ENCODE data around the gene SPOCK2. TPM values are rescaled to one million over a fixed set of nuclear protein-coding genes. Genes with fewer than 3 reads are reported as not detected.

The SPOCK2 gene
- total RNA-seq, 1 experiment from 2014 or later, result 1.1 TPM

DNA sequence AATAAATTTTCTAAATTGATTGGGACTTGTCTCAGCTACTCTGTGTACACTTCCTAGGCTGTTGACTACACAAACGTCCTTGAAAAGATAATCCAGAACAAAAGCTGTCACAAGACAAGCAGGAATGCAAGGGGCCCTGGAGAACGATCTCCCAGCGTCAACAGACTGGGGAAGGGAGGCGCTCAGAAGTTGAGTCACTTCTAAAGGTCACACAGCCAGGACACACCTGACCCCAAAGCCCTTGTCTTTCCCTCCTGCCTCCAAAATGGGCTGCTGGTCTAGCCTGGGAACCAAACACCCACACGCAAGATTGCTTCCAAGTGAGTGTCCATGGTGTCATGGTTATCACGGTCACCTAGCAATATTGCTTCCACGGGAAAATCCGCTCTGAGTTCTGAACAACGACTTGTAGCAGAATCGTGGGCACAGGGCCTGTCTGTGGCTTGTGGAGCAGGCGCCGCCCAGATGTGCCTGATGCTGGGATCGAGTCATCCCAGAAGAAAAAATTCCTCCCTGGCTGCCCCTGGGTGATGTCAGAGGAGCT lies 49.8 kb downstream of the SPOCK2 start:
- intact Hi-C loops (cut with micrococcal nuclease), result no loop called here
- Histone ChIP-seq H3K9me3 (ENCODE audit: control insufficient read depth in 1 of 2, insufficient read depth in 1 of 2, low read depth in 1 of 2, low read length in 2 of 2) (no peaks in the 10 kb centered on the region), H3K4me3 (replicated peaks in 1 of 2; ENCODE audit: low read depth in 1 of 2, low read length in 2 of 2) (no peak overlapping the region), H3K4me2 (ENCODE audit: low read length) (peak overlapping the region; percentile 23), H3K36me3 (ENCODE audit: control insufficient read depth in 1 of 2, insufficient read depth in 2 of 2, low read length in 2 of 2) (no peaks in the 10 kb centered on the region), H2AFZ (ENCODE audit: low read depth, low read length, poor library complexity, severe bottlenecking) (peak overlapping the region; percentile 35), H3K9me2 (ENCODE audit: insufficient read depth) (no peaks in the 10 kb centered on the region), H3K79me2 (ENCODE audit: insufficient read depth, low read length) (no peaks in the 10 kb centered on the region), H3K9ac (ENCODE audit: low read length) (no peak overlapping the region), H3K27me3 (ENCODE audit: insufficient read depth, low read length) (no peaks in the 10 kb centered on the region), H4K20me1 (ENCODE audit: insufficient read depth) (no peaks in the 10 kb centered on the region), H3K27ac (ENCODE audit: low read depth, low read length) (no peak overlapping the region), H3K4me1 (ENCODE audit: control insufficient read depth in 1 of 2, insufficient read depth in 2 of 2, low read length in 2 of 2) (peaks cover 0 to 13% of the 10 kb centered on the region in 2 experiments; a peak in 2 of 4 replicates)
- no TSS peak for BruUV-seq (replicated peaks)
- ATAC-seq (peak; percentile 46; the same call in 1 of the 2 replicates), DNase-seq (ENCODE audit: low read depth, low spot score) (no peak)
- ChIA-PET POLR2A (no interaction called here), CTCF (interaction anchor here (0.6 to 3.6 kb wide), 2 partner anchors 10 to 142 kb away, joined by 3 to 22 read pairs; no protein-coding TSS in a partner anchor), RAD21 (ENCODE audit: low non-redundant PET in 1 of 2, low total read pairs in 2 of 2, uncharacterized antibody in 2 of 2, unreplicated experiment in 2 of 2) (no interaction called here)
- TF ChIP-seq, protein P1, sequence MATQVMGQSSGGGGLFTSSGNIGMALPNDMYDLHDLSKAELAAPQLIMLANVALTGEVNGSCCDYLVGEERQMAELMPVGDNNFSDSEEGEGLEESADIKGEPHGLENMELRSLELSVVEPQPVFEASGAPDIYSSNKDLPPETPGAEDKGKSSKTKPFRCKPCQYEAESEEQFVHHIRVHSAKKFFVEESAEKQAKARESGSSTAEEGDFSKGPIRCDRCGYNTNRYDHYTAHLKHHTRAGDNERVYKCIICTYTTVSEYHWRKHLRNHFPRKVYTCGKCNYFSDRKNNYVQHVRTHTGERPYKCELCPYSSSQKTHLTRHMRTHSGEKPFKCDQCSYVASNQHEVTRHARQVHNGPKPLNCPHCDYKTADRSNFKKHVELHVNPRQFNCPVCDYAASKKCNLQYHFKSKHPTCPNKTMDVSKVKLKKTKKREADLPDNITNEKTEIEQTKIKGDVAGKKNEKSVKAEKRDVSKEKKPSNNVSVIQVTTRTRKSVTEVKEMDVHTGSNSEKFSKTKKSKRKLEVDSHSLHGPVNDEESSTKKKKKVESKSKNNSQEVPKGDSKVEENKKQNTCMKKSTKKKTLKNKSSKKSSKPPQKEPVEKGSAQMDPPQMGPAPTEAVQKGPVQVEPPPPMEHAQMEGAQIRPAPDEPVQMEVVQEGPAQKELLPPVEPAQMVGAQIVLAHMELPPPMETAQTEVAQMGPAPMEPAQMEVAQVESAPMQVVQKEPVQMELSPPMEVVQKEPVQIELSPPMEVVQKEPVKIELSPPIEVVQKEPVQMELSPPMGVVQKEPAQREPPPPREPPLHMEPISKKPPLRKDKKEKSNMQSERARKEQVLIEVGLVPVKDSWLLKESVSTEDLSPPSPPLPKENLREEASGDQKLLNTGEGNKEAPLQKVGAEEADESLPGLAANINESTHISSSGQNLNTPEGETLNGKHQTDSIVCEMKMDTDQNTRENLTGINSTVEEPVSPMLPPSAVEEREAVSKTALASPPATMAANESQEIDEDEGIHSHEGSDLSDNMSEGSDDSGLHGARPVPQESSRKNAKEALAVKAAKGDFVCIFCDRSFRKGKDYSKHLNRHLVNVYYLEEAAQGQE (IDR thresholded peaks at IDR 0.05; ENCODE audit: low read depth), result no peak
- TF ChIP-seq EZH2phosphoT487 (IDR thresholded peaks at IDR 0.05; ENCODE audit: borderline replicate concordance) (no peak), SRF (IDR thresholded peaks at IDR 0.05; ENCODE audit: low read depth) (no peak), ELF1 (IDR thresholded peaks at IDR 0.05; ENCODE audit: borderline replicate concordance, low read depth) (no peak), FOSL1 (IDR thresholded peaks at IDR 0.05; ENCODE audit: low read depth) (no peak), CEBPB (IDR thresholded peaks at IDR 0.05; ENCODE audit: low read depth) (no peak), POLR2A (IDR thresholded peaks at IDR 0.05; ENCODE audit: borderline replicate concordance, extremely low read depth, insufficient read depth, insufficient read length) (no peak), ZNF274 (IDR thresholded peaks at IDR 0.05; ENCODE audit: low read depth, low read length) (no peak), POLR2AphosphoS5 (IDR thresholded peaks at IDR 0.05; ENCODE audit: low read depth, low read length) (no peak), ZFX (IDR thresholded peaks at IDR 0.05) (no peak), JUND (IDR thresholded peaks at IDR 0.05) (no peak), SIN3A (IDR thresholded peaks at IDR 0.05; ENCODE audit: low read depth) (no peak), CBX3 (IDR thresholded peaks at IDR 0.05; ENCODE audit: low read depth) (no peak), RAD21 (IDR thresholded peaks at IDR 0.05; ENCODE audit: low read depth) (no peak), EGR1 (IDR thresholded peaks at IDR 0.05; ENCODE audit: low read depth) (no peak; the same call in 1 of the 2 replicates)
- TF ChIP-seq, protein P2, sequence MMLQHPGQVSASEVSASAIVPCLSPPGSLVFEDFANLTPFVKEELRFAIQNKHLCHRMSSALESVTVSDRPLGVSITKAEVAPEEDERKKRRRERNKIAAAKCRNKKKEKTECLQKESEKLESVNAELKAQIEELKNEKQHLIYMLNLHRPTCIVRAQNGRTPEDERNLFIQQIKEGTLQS (IDR thresholded peaks at IDR 0.05), result no peak
- TF ChIP-seq, protein P3, sequence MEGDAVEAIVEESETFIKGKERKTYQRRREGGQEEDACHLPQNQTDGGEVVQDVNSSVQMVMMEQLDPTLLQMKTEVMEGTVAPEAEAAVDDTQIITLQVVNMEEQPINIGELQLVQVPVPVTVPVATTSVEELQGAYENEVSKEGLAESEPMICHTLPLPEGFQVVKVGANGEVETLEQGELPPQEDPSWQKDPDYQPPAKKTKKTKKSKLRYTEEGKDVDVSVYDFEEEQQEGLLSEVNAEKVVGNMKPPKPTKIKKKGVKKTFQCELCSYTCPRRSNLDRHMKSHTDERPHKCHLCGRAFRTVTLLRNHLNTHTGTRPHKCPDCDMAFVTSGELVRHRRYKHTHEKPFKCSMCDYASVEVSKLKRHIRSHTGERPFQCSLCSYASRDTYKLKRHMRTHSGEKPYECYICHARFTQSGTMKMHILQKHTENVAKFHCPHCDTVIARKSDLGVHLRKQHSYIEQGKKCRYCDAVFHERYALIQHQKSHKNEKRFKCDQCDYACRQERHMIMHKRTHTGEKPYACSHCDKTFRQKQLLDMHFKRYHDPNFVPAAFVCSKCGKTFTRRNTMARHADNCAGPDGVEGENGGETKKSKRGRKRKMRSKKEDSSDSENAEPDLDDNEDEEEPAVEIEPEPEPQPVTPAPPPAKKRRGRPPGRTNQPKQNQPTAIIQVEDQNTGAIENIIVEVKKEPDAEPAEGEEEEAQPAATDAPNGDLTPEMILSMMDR (IDR thresholded peaks at IDR 0.05 in 2 of 3, conservative IDR thresholded peaks at IDR 0.05 in 1 of 3; ENCODE audit: borderline replicate concordance in 1 of 3, insufficient read depth in 1 of 3, low read depth in 2 of 3, low read length in 2 of 3), result no peak
- TF ChIP-seq, protein P4, sequence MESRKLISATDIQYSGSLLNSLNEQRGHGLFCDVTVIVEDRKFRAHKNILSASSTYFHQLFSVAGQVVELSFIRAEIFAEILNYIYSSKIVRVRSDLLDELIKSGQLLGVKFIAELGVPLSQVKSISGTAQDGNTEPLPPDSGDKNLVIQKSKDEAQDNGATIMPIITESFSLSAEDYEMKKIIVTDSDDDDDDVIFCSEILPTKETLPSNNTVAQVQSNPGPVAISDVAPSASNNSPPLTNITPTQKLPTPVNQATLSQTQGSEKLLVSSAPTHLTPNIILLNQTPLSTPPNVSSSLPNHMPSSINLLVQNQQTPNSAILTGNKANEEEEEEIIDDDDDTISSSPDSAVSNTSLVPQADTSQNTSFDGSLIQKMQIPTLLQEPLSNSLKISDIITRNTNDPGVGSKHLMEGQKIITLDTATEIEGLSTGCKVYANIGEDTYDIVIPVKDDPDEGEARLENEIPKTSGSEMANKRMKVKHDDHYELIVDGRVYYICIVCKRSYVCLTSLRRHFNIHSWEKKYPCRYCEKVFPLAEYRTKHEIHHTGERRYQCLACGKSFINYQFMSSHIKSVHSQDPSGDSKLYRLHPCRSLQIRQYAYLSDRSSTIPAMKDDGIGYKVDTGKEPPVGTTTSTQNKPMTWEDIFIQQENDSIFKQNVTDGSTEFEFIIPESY (IDR thresholded peaks at IDR 0.05; ENCODE audit: extremely low read depth, insufficient replicate concordance, low read length), result no peak
- TF ChIP-seq, protein P5, sequence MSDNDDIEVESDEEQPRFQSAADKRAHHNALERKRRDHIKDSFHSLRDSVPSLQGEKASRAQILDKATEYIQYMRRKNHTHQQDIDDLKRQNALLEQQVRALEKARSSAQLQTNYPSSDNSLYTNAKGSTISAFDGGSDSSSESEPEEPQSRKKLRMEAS (IDR thresholded peaks at IDR 0.05), result no peak
